GM19023 (cell line): ENCODE results near the gene FAM83E.

Source experiments
- ATAC-seq: cut with Tn5 transposase; IDR thresholded peaks from one replicate; pipeline ENCODE4 v1.9.1; 2021; ENCODE audit warnings: mild to moderate bottlenecking, moderate library complexity; ENCODE audit not compliant: unreplicated experiment

The FAM83E gene

DNA sequence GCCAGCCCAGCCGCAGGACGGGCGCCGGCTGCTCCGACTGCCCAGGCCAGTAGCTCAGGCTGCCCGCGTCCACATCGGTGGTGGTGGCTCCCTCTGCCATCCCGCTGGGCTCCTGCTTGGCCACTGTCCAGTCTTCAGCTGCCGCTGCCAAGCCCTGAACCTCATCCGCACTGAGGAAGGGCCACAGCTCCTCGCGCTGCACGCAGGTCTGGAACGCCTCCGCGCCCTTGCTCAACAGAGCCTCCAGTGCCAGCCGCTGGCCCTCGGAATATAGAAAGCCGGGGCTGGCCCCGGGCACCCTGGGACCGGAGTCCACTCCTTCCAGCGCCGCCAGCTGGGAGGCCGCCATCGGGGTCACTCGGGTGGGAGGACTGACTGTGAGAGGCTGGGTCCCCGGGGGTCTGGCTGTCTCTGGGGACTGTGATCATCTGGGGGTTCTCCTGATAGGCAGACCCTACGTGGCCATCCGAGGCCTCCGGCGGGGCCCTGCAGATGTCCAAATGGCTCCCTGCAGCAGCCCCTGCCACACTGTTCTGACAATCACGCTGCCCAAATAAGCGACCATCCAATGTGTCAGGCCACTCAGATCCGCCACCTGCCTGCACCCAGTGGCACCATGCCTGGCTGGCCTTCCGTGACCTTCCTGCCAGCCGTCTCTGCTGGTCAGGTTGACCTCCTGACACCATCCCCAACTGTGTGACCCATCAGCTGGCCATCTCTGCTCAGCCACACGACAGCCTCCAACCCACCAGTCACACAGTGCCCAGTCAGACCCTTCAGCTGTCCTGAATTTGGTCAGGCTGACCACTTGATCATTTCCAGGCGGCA is 1.6 kb downstream of the FAM83E start:
- no peak for ATAC-seq

GRCh38 chr19:48611872-48612271 is 3.0 kb downstream of the FAM83E start:
- no peak for ATAC-seq

DNA sequence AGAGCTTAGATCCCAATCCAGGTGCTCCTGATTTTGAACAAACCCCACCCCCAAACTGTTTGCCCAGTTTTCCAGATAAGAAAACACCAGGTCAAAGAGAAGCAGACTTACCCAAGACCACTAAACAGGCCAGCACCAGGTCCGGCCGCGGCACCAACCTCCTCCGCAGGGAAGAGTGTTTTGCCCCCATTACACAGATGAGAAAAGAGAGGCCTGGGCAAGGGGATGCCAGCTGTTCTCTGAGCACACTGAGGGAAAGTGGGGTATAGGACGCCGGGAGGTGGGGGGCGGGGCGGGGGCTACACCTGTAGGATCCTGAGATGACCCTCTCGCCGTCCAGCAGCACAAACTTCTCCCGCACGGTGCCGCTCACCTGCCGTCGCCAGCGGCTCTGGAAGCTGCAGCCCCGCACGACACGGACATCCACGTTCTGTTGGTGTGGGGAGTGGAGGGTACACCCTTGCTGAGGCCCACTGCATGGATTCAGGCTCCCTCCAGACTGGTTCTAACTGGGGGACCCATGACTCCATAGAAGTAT is 5.2 kb downstream of the FAM83E start:
- ATAC-seq: no peak

- ATAC-seq: no peak
Observed at GRCh38 chr19:48608798-48609263, 6.0 kb downstream of the FAM83E start.

DNA sequence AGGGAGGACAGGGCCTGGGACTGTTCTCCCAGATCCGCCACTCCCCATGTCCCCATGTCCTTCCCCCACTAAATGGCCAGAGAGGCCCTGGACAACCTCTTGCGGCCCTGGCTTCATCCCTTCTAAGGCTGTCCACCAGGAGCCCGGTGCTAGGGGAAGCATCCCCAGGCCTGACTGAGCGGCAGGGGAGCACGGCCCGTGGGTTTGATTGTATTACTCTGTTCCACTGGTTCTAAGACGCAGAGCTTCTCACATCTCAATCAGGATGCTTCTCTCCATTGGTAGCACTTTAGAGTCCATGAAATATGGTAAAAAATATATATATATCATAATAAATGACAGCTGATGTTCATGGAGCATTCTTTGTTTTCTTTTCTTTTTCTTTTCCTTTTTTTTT is 7.5 kb downstream of the FAM83E start:
- ATAC-seq: no peak

- no peak for ATAC-seq
Observed at GRCh38 chr19:48606463-48607358, 8.2 kb downstream of the FAM83E start, which contains the start of gene SPACA4. Gene SPACA4, plus strand, starts transcription at chr19:48606742. Its CDS starts 237 bp downstream, at chr19:48606979.

DNA sequence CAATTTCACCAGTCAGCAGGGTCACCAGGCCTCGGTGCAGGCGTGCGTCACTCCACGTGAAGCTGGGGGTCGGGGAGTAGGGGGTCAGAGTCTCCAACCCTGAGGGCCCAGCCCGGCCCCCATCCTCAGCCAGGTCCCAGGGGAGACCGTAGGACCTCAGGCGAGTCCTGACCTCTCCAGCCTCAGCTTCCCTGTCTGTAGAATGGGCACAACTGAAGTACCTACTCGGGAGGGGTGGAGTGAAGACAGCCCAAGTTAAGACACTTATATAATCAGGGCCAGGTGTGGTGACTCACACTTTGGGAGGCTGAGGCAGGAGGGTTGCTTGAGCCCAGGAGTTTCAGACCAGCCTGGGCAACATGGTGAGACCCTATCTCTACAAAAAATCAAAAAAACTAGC is 11.0 kb downstream of the FAM83E start:
- ATAC-seq: no peak

GRCh38 chr19:48603449-48603848 is 11.4 kb downstream of the FAM83E start:
- ATAC-seq: no peak

DNA sequence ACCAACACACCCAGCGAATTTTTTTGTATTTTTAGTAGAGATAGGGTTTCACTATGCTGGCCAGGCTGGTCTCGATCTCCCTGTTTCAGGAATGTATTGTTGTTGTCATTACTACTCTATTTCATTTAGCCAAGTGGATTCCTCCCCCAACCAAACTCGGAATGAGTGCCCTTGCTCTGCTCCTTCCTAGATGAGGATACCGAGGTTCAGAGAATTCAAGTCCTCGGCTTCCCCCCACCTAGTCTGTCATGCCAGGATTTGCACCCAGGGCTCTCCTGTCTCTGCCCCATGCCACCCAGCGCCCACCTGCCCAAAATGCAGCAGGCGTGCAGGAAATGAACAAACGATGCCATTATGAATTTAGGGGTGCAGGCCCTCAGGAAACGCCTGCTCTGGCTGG is 11.9 kb downstream of the FAM83E start:
- ATAC-seq: no peak

GRCh38 chr19:48600679-48601417 is 14.0 kb downstream of the FAM83E start:
- no peak for ATAC-seq

- no peak for ATAC-seq
Observed at GRCh38 chr19:48598996-48599700, 15.7 kb downstream of the FAM83E start.

DNA sequence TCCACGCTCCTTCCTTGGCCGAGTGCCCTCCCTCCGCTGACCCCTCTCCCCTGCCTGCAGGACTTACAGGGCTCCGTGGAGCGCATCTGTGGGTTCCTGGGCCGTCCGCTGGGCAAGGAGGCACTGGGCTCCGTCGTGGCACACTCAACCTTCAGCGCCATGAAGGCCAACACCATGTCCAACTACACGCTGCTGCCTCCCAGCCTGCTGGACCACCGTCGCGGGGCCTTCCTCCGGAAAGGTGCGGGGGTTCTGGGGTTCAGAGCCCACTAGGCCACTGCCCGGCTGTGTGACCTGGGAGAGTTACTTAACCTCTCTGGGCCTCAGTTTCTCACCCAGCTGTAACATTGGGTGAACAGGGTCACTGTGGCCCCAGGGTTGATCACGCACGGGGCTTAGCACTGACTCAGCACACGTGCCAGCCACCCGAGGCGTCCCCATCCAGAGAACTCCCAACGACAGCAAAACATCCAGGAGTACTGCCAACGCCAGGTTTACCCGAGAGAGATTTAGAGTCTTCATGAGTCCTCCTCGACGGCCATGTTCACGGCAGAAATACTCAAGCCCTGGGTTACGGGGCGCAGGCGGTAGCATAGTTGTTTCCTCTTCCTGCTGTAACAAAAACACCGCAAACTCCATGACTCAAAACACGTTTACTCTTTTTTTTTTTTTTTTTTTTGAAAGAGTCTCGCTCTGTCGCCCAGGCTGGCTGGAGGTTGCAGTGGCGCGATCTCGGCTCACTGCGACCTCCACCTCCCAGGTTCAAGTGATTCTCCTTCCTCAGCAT is 18.0 kb downstream of the FAM83E start:
- no peak for ATAC-seq

DNA sequence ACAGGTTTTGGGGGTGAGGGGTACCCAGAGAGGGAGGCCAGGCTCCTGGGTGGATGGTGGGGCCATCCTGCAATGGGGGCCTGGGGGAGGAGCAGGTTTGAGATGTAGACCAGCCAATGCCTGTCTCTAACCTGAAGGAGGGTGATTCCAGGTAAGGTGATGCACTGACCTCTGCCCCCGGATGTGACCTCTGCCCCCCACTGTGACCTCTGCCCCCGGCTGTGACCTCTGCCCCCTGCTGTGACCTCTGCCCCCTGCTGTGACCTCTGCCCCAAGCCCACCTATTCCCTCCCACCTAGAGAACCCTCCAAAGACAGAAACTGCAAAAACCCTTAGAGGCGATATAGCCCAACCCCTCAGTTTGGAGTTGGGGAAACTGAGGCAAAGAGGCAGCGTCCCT is 18.6 kb downstream of the FAM83E start:
- ATAC-seq: no peak

DNA sequence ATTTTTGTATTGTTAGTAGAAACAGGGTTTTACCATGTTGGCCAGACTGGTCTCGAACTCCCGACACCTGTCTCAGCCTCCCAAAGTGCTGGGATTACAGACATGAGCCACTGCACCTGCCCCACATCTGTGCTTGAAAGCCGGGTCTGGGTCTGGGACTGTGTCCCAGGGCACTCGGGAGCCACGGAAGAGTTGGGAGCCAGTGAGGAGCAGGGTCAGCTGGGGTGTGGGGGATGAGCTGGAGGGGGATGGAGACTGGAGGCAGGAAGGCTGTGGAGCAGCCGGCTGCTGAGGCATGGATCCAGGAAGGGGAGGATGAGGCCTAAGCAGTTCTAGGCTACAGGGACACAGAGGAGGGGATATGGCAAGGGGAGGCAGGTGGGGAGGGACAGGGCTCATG is 19.0 kb downstream of the FAM83E start:
- no peak for ATAC-seq

GRCh38 chr19:48595171-48595570 is 19.7 kb downstream of the FAM83E start:
- no peak for ATAC-seq

DNA sequence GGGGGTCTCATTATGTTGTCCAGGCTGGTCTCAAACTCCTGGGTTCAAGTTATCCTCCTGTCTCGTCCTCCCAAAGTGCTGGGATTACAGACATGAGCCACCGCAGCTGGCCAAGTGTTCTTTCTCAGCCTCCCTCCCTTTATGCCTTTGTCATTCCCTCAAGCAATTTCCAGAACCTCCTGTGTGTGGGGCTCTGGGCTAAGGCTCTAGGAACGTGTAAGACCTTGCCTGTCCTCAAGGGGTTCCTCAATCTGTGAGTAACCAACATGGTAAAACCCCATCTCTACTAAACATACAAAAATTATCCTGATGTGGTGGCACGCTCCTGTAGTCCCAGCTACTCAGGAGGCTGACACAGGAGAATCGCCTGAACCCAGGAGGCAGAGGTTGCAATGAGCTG is 23.9 kb downstream of the FAM83E start:
- ATAC-seq: no peak

- no peak for ATAC-seq
Observed at GRCh38 chr19:48588670-48589401, 26.0 kb downstream of the FAM83E start.

DNA sequence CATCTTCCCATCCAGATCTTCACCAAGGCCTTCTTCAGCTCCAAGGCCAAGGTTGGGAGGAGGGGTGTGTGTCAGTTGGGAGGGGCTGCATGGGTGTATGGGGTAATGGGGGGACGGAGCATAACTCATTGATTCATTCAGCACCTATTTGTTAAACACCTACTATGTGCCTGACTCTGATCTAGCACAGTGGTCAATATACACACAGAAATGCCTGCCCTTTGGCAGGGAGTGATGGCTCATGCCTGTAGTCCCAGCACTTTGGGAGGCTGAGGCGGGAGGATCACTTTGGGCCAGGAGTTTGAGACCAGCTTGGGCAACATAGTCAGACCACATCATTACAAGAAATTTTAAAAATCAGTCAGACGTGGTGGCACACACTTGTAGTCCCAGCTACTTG is 27.5 kb downstream of the FAM83E start:
- no peak for ATAC-seq

DNA sequence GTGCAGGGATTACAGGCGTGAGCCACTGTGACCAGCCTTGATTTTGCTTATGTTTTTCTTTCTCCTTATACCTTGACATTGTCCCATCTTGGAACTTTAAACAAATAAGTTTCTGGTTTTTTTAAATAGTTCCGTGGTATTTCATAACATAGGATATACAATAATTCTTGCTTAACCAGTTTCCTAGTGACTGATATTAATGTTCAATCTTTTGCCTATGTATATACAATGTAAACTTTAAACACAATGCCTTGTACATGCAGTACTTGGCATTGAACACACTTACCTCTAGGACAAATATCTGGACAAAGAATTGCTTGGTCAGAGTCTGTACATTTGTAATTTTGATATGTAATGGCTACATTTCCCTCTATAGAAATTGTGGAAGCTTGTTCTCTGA is 32.7 kb downstream of the FAM83E start:
- no peak for ATAC-seq
